Measurements from ENCODE around the gene PCDH15. TPM values are rescaled to one million over a fixed set of nuclear protein-coding genes. Genes with fewer than 3 reads are reported as not detected.

PCDH15 gene
- total and polyA plus RNA-seq, 2 of the 4 experiments (the other 2 are of a cell fraction), result not detected

GRCh38 chr10:54469587-54470323, 331.3 kb downstream of the PCDH15 start:
- dilution Hi-C loops (cut with HindIII; ENCODE audit: low sequenced_read_pairs, unreplicated experiment), result no loop called here
- Histone ChIP-seq H2BK120ac (ENCODE audit: low read depth, low read length) (no peak overlapping the region), H4K91ac (ENCODE audit: insufficient read depth, low read depth, low read length) (no peak overlapping the region), H4K20me1 (ENCODE audit: insufficient read depth, low read length) (no peaks in the 10 kb centered on the region), H3K9me1 (ENCODE audit: insufficient read depth, low read length) (no peaks in the 10 kb centered on the region), H3K27me3 (ENCODE audit: control insufficient read depth, insufficient read depth, low read length) (no peaks in the 10 kb centered on the region), H2BK15ac (ENCODE audit: low read depth, low read length) (no peak overlapping the region), H4K5ac (ENCODE audit: low read depth, low read length) (no peak overlapping the region), H2AK5ac (ENCODE audit: low read depth, low read length) (no peak overlapping the region), H3K4me3 (ENCODE audit: insufficient read depth, low read depth, low read length) (no peak overlapping the region), H3K18ac (ENCODE audit: low read depth, low read length) (no peak overlapping the region), H3K4ac (ENCODE audit: low read depth, low read length) (no peak overlapping the region), H3K4me1 (ENCODE audit: control insufficient read depth, insufficient read depth, low read length) (no peaks in the 10 kb centered on the region), H2BK20ac (ENCODE audit: low read depth, low read length) (no peak overlapping the region), H2AFZ (replicated peaks; ENCODE audit: low read length, poor library complexity) (no peak overlapping the region), H3K14ac (replicated peaks; ENCODE audit: low read depth, low read length) (no peak overlapping the region), H3K36me3 (ENCODE audit: control insufficient read depth, insufficient read depth, low read length) (no peaks in the 10 kb centered on the region), H3K9ac (ENCODE audit: low read depth, low read length) (no peak overlapping the region), H3K27ac (ENCODE audit: insufficient read depth, low read length) (no peak overlapping the region), H2BK5ac (ENCODE audit: low read depth, low read length, poor library complexity, severe bottlenecking) (no peak overlapping the region), H3K79me1 (ENCODE audit: low read depth in 1 of 2, low read length in 2 of 2) (no peaks in the 10 kb centered on the region), H3K23ac (ENCODE audit: low read depth, low read length) (no peak overlapping the region), H2AK9ac (replicated peaks; ENCODE audit: low read depth, low read length, poor library complexity) (no peak overlapping the region), H4K8ac (ENCODE audit: low read depth in 2 of 2, low read length in 2 of 2) (no peak overlapping the region), H3K4me2 (ENCODE audit: low read depth, low read length) (no peak overlapping the region), H3K56ac (ENCODE audit: extremely low read depth, insufficient read depth, low read length) (no peak overlapping the region), H3K9me3 (ENCODE audit: control insufficient read depth, insufficient read depth, low read length) (peaks cover 10% of the 10 kb centered on the region)
- in situ Hi-C loops (cut with MboI; ENCODE audit: low sequenced_read_pairs), result no loop called here
- DNase-seq (no peak), ATAC-seq (ENCODE audit: low read depth) (no peak)
- WGBS, 2 experiments (ENCODE audit: extremely low coverage in 2 of 2, insufficient read length in 1 of 2), result 54% methylated on average over 4 of the region's 8 CpGs; no CpG with 5 or more reads in 1 of the 2 experiments
- BruUV-seq (replicated peaks), result no TSS peak
- intact Hi-C loops (cut with micrococcal nuclease), result no loop called here
- ChIA-PET POLR2A (ENCODE audit: unreplicated experiment) (no interaction called here), CTCF (no interaction called here)
- TF ChIP-seq RAD21 (IDR thresholded peaks at IDR 0.05; ENCODE audit: low read length) (no peak), POLR2A (IDR thresholded peaks at IDR 0.05; ENCODE audit: low read depth, low read length) (no peak)

All from IMR-90 (cell line).